ENCODE measurements around the gene EXOG. TPM values are rescaled to one million over a fixed set of nuclear protein-coding genes. Genes with fewer than 3 reads are reported as not detected.

EXOG gene
- total RNA-seq, 1 donor from 2014 or later: 8.8 TPM

DNA sequence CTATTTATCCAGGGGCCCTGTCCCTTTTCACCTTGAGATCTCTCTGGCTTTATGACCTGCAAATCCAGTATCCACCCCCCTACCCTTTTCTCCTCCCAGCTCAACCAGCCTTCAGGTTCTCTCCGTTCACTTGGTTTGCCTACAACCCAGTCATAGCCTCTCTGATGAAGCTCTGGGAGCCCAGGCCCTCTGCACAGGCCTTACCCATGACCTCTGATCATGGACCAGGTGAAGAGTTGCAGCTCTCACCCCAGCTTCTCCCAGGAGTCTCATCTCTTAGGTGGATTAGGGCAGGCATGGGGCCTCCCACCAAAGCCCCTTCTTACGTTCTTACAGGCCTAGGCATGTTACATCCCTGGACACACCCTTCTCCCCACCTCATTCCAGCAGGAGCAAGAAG, 59.8 kb downstream of the EXOG start:
- Histone ChIP-seq H3K9me3 (no peaks in the 10 kb centered on the region), H3K4me3 (no peak overlapping the region), H3K27ac (no peak overlapping the region), H3K4me1 (no peaks in the 10 kb centered on the region), H3K27me3 (no peaks in the 10 kb centered on the region), H3K36me3 (no peaks in the 10 kb centered on the region)
- intact Hi-C loops (cut with DNase I): no loop called here
- no peak for DNase-seq (ENCODE audit: extremely low spot score in 2 of 2)
- TF ChIP-seq, protein P1, sequence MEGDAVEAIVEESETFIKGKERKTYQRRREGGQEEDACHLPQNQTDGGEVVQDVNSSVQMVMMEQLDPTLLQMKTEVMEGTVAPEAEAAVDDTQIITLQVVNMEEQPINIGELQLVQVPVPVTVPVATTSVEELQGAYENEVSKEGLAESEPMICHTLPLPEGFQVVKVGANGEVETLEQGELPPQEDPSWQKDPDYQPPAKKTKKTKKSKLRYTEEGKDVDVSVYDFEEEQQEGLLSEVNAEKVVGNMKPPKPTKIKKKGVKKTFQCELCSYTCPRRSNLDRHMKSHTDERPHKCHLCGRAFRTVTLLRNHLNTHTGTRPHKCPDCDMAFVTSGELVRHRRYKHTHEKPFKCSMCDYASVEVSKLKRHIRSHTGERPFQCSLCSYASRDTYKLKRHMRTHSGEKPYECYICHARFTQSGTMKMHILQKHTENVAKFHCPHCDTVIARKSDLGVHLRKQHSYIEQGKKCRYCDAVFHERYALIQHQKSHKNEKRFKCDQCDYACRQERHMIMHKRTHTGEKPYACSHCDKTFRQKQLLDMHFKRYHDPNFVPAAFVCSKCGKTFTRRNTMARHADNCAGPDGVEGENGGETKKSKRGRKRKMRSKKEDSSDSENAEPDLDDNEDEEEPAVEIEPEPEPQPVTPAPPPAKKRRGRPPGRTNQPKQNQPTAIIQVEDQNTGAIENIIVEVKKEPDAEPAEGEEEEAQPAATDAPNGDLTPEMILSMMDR (IDR thresholded peaks at IDR 0.05): no peak
- no peak for TF ChIP-seq POLR2AphosphoS5 (IDR thresholded peaks at IDR 0.05; ENCODE audit: insufficient read depth in 1 of 2, low read depth in 1 of 2)
- no peak for TF ChIP-seq POLR2A (IDR thresholded peaks at IDR 0.05)

DNA sequence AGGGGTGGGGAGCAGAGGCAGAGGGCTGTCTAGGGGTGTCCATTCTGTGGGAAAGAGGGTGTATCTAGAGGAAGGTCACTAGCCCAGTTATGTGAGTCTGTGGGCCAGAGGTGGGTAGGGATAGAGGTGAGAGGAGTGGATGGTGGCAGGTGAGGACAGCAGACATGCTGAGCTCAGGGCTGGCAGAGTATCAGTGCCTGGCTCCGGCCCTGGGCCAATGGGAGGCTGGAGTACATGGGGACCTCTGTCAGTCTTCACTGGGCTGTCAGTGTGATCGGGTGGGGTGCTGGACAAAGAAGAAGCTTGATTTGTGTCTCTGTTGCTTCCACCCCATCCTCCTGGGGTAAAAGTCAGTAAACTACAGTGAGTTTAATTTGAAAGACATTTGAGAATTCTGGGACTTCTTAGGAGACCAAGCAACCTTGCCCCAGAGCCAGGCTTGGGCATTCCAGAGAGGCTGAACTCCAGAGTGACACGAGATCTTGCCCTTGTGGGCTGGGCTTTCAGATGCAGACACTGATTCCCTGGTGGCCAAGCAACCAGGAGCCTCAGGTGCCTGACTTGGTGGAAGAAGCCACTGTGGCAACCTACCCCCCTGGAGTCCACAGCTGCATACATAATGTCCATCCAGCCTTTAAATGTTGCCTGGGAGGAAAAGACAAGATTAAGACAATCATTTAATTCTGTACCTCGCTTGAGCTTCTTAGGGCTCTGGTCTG, 60.7 kb downstream of the EXOG start:
- Histone ChIP-seq H3K4me3 (no peak overlapping the region), H3K27ac (no peak overlapping the region), H3K4me1 (no peaks in the 10 kb centered on the region), H3K36me3 (no peaks in the 10 kb centered on the region), H3K9me3 (no peaks in the 10 kb centered on the region), H3K27me3 (no peaks in the 10 kb centered on the region)
- intact Hi-C loops (cut with DNase I): no loop called here
- TF ChIP-seq, protein P1 (IDR thresholded peaks at IDR 0.05): no peak
- TF ChIP-seq POLR2A (IDR thresholded peaks at IDR 0.05) (no peak), POLR2AphosphoS5 (IDR thresholded peaks at IDR 0.05; ENCODE audit: insufficient read depth in 1 of 2, low read depth in 1 of 2) (no peak)
- DNase-seq (ENCODE audit: extremely low spot score in 2 of 2): no peak

DNA sequence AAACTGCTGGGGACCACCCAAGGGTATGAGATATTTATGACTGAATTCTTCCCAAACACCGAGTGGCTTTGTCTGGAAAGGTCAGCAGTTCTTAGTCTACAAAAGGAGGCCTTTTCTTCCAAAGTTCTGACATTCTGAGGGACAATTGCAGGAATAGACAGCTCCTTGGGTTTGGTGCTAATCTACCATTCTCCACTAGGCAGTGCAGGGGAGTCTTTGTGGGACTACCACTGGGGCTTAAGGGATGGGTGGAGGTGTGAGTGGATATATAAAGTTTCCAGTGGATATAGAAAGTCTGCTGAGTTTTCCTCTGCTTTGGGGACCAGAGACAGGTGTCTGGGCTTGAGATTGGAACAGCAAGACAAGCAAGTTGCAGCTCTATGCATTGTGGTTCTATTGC, 62.7 kb downstream of the EXOG start:
- Histone ChIP-seq H3K36me3 (no peaks in the 10 kb centered on the region), H3K4me3 (no peak overlapping the region), H3K4me1 (no peaks in the 10 kb centered on the region), H3K9me3 (no peaks in the 10 kb centered on the region), H3K27ac (no peak overlapping the region), H3K27me3 (no peaks in the 10 kb centered on the region)
- no peak for TF ChIP-seq POLR2A (IDR thresholded peaks at IDR 0.05)
- TF ChIP-seq, protein P1 (IDR thresholded peaks at IDR 0.05): no peak
- no peak for TF ChIP-seq POLR2AphosphoS5 (IDR thresholded peaks at IDR 0.05; ENCODE audit: insufficient read depth in 1 of 2, low read depth in 1 of 2)
- intact Hi-C loops (cut with DNase I): no loop called here
- no peak for DNase-seq (ENCODE audit: extremely low spot score in 2 of 2)

DNA sequence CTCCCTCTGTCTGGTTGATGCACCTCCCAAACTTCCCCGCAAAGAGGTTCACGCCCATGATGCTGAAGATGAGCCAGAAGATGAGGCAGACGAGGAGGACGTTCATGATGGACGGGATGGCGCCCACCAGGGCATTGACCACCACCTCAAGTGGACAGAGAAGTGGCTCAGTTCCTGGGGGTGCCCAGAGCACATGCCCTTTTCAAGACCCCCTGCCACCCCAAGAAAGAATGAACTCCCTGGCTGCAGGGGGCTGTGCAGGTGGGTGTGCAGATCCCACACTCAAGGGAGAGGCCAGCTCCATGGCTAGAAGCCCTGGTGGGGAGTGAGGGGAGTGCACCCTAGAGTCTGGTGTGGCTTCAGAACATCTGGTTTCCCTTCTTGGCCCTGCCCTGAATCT, 64.1 kb downstream of the EXOG start:
- no peak for DNase-seq (ENCODE audit: extremely low spot score in 2 of 2)
- Histone ChIP-seq H3K27me3 (no peaks in the 10 kb centered on the region), H3K27ac (no peak overlapping the region), H3K36me3 (no peaks in the 10 kb centered on the region), H3K9me3 (no peaks in the 10 kb centered on the region), H3K4me3 (no peak overlapping the region), H3K4me1 (no peaks in the 10 kb centered on the region)
- intact Hi-C loops (cut with DNase I): no loop called here
- TF ChIP-seq, protein P1 (IDR thresholded peaks at IDR 0.05): no peak
- TF ChIP-seq POLR2AphosphoS5 (IDR thresholded peaks at IDR 0.05; ENCODE audit: insufficient read depth in 1 of 2, low read depth in 1 of 2): no peak

DNA sequence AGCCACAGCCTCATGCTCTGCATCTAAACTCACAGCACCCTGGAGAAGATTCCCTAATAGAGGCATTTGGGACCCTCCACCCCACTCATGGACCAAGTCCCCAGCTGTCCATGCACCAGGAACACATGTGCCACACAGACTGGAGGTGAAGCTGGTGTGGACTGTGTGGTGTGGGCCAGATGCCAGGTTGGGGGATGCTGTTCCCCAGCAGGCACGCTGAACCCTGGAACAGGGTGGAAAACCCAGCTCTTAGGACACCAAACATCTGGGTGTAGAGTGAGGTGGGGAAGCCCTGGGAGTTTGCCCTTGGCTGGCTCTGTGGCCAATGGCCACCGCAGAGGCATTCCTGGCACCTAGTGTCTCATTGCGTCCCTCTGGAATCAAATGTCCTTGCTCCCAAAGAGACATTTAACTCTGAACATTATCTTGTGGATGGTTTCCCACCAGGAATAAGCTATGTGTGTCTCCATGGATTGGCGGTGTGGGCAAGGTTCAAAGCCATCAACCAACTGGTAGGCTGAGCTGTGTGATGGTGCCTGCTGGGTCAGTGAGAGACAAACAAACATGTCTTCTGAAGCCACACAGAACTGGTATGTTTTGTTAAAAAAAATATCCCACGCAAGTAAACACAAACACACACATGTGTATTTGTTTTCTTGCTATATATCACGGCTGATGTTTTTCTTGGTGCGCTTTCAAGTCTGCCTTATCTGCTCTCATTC, 65.0 kb downstream of the EXOG start:
- no peaks in the 10 kb centered on the region for H3K36me3 ChIP-seq
- no peak for DNase-seq (ENCODE audit: extremely low spot score in 2 of 2)
- no peaks in the 10 kb centered on the region for H3K27me3 ChIP-seq
- no peaks in the 10 kb centered on the region for H3K9me3 ChIP-seq
- no peak overlapping the region for H3K4me3 ChIP-seq
- TF ChIP-seq, protein P1 (IDR thresholded peaks at IDR 0.05): no peak
- TF ChIP-seq POLR2AphosphoS5 (IDR thresholded peaks at IDR 0.05; ENCODE audit: insufficient read depth in 1 of 2, low read depth in 1 of 2) (no peak), POLR2A (IDR thresholded peaks at IDR 0.05) (no peak)
- no peaks in the 10 kb centered on the region for H3K4me1 ChIP-seq
- intact Hi-C loops (cut with DNase I): no loop called here
- H3K27ac ChIP-seq: no peak overlapping the region
